Keratinocyte (primary cell): Measurements from ENCODE around the gene GRPEL1. TPM values are rescaled to one million over a fixed set of nuclear protein-coding genes. Genes with fewer than 3 reads are reported as not detected.

ENCODE experiments used
- DNase-seq: peaks from one replicate; pipeline ENCODE4 v3.0.0-alpha.2; 2011; ENCODE audit warnings: low read depth, missing footprints, low spot score
- FAIRE-seq: peaks from 2 replicates; lab custom pipeline; 2011; peaks lifted over from hg19 to GRCh38; lab: Jason Lieb, UNC
- H2AFZ ChIP-seq: 2 replicates; pipeline ENCODE4 v1.6.0; 2012; ENCODE audit warnings: low read length, control low read depth, inconsistent platforms; ENCODE audit not compliant: control insufficient read depth
- H3K27ac ChIP-seq: 2 replicates; pipeline ENCODE4 v1.5.1; 2011; ENCODE audit warnings: low read length; ENCODE audit not compliant: control insufficient read depth, insufficient read depth
- H3K27me3 ChIP-seq: 3 replicates; pipeline ENCODE4 v1.6.0; 2011; ENCODE audit warnings: low read length; ENCODE audit not compliant: control insufficient read depth, insufficient read depth; ENCODE audit errors: extremely low read depth
- H3K36me3 ChIP-seq, 2 experiments: 2 replicates in 1 of 2; 3 replicates in 1 of 2; pipeline ENCODE4 v1.5.1; 2011; ENCODE audit warnings: low read length in 2 of 2, mild to moderate bottlenecking in 1 of 2; ENCODE audit not compliant: control insufficient read depth in 2 of 2, insufficient read depth in 2 of 2; ENCODE audit errors: extremely low read depth in 1 of 2
- H3K4me1 ChIP-seq: 3 replicates; pipeline ENCODE4 v1.5.1; 2011; ENCODE audit warnings: low read length; ENCODE audit not compliant: control insufficient read depth, insufficient read depth; ENCODE audit errors: extremely low read depth
- H3K4me2 ChIP-seq: 3 replicates; pipeline ENCODE4 v1.6.0; 2011; ENCODE audit warnings: low read depth, low read length; ENCODE audit not compliant: control insufficient read depth, insufficient read depth; ENCODE audit errors: extremely low read depth
- H3K4me3 ChIP-seq, 3 experiments: fragments of 200-600 bp in 1 of 3; sonication (generic) in 1 of 3; 2 replicates in 2 of 3; 3 replicates in 1 of 3; pipeline ENCODE4 v1.5.1; 2011 to 2016; ENCODE audit warnings: low read length in 3 of 3, mild to moderate bottlenecking in 3 of 3, control low read depth in 2 of 3, inconsistent platforms in 1 of 3, low read depth in 1 of 3, mixed read lengths in 1 of 3, mixed run types in 1 of 3, moderate library complexity in 1 of 3; ENCODE audit not compliant: control insufficient read depth in 2 of 3, insufficient read depth in 2 of 3; ENCODE audit errors: extremely low read depth in 1 of 3
- H3K79me2 ChIP-seq: 2 replicates; pipeline ENCODE4 v1.6.0; 2012; ENCODE audit warnings: low read length; ENCODE audit not compliant: control insufficient read depth, insufficient read depth
- H3K9ac ChIP-seq: 3 replicates; pipeline ENCODE4 v1.6.0; 2011; ENCODE audit warnings: low read length; ENCODE audit not compliant: control insufficient read depth, insufficient read depth; ENCODE audit errors: extremely low read depth
- H3K9me1 ChIP-seq: 3 replicates; pipeline ENCODE4 v1.6.0; 2011; ENCODE audit warnings: low read length; ENCODE audit not compliant: control insufficient read depth, insufficient read depth; ENCODE audit errors: extremely low read depth
- H3K9me3 ChIP-seq: 2 replicates; pipeline ENCODE4 v1.5.1; 2012; ENCODE audit warnings: low read depth, low read length; ENCODE audit not compliant: control insufficient read depth
- H4K20me1 ChIP-seq: 3 replicates; pipeline ENCODE4 v1.6.0; 2011; ENCODE audit warnings: low read length; ENCODE audit not compliant: control insufficient read depth, insufficient read depth; ENCODE audit errors: extremely low read depth
- CTCF ChIP-seq, 3 experiments: IDR thresholded peaks in 1 of 3; conservative IDR thresholded peaks in 1 of 3; optimal IDR thresholded peaks in 1 of 3; 2 replicates in 2 of 3; 3 replicates in 1 of 3; pipeline versions ENCODE3 to v1.5.1; 2011; ENCODE audit warnings: low read length in 3 of 3, mild to moderate bottlenecking in 3 of 3, moderate library complexity in 2 of 3, control low read depth in 1 of 3, inconsistent platforms in 1 of 3; ENCODE audit not compliant: insufficient read depth in 2 of 3; ENCODE audit errors: extremely low read depth in 1 of 3
- EZH2 ChIP-seq: IDR thresholded peaks from one replicate; pipeline ENCODE4 v1.6.1; 2012; ENCODE audit warnings: inconsistent platforms, mild to moderate bottlenecking, low read length, moderate library complexity
- dilution Hi-C: fragments of 300-500 bp; cut with MboI; formaldehyde crosslinking; loops from one replicate; pipeline ENCODE4 v1.7.0; 2020; ENCODE audit warnings: low sequenced_read_pairs; ENCODE audit not compliant: extremely low pct_ligation_motif_present
- polyA plus RNA-seq, 5 experiments: library from polyadenylated mRNA; depleted of rRNA in 3 of 5; stranded (reverse) in 3 of 5; stranded (forward) in 1 of 5; unstranded in 1 of 5; fragments of >200 nt; gene quantifications; 1 replicate in 1 of 5; 2 replicates in 3 of 5; 3 replicates in 1 of 5; pipeline versions ENCODE4 v1.2.1 to v1.2.3, GENCODE V29; 2011 to 2012; ENCODE audit warnings: missing spikeins in 2 of 5, low read depth in 1 of 5, low replicate concordance in 1 of 5

Gene GRPEL1
- polyA plus RNA-seq, 1 donor (not counting 4 experiments of a cell fraction or from before 2014, with no cell fraction given), result 59.1 TPM

GRCh38 chr4:7109169-7109568 lies 41.3 kb upstream of the GRPEL1 start:
- FAIRE-seq (no peak), DNase-seq (no peak)
- Histone ChIP-seq H3K9ac (no peak overlapping the region), H3K27me3 (peaks cover 5% of the 10 kb centered on the region), H4K20me1 (no peaks in the 10 kb centered on the region), H3K4me1 (no peaks in the 10 kb centered on the region), H2AFZ (no peak overlapping the region), H3K9me3 (no peaks in the 10 kb centered on the region), H3K9me1 (no peaks in the 10 kb centered on the region), H3K27ac (no peak overlapping the region), H3K36me3 (no peaks in the 10 kb centered on the region), H3K79me2 (no peaks in the 10 kb centered on the region), H3K4me2 (no peak overlapping the region), H3K4me3 (no peak overlapping the region)
- TF ChIP-seq EZH2 (no peak), CTCF (optimal IDR thresholded peaks at IDR 0.05 in 1 of 3, IDR thresholded peaks at IDR 0.05 in 1 of 3, conservative IDR thresholded peaks at IDR 0.05 in 1 of 3; ENCODE audit: extremely low read depth in 1 of 3, insufficient read depth in 2 of 3, low read length in 3 of 3) (no peak)
- dilution Hi-C loops, result no loop called here

GRCh38 chr4:7108660-7109059 lies 40.8 kb upstream of the GRPEL1 start:
- DNase-seq, result no peak
- H3K4me2 ChIP-seq, result no peak overlapping the region
- no peaks in the 10 kb centered on the region for H3K36me3 ChIP-seq
- H3K9ac ChIP-seq, result no peak overlapping the region
- H3K79me2 ChIP-seq, result no peaks in the 10 kb centered on the region
- no peaks in the 10 kb centered on the region for H3K4me1 ChIP-seq
- no peaks in the 10 kb centered on the region for H3K9me1 ChIP-seq
- no peak for TF ChIP-seq EZH2
- TF ChIP-seq CTCF (optimal IDR thresholded peaks at IDR 0.05 in 1 of 3, IDR thresholded peaks at IDR 0.05 in 1 of 3, conservative IDR thresholded peaks at IDR 0.05 in 1 of 3; ENCODE audit: extremely low read depth in 1 of 3, insufficient read depth in 2 of 3, low read length in 3 of 3), result no peak
- no peak overlapping the region for H3K27ac ChIP-seq
- peaks cover 9% of the 10 kb centered on the region for H3K27me3 ChIP-seq
- H3K4me3 ChIP-seq, result no peak overlapping the region
- no peak overlapping the region for H2AFZ ChIP-seq
- no peaks in the 10 kb centered on the region for H3K9me3 ChIP-seq
- dilution Hi-C loops, result no loop called here
- no peaks in the 10 kb centered on the region for H4K20me1 ChIP-seq
- FAIRE-seq, result no peak
